Measurements from ENCODE around the gene RAB26.
"Not testable (repeated sequence)": the region's sequence is repeated elsewhere in the genome, so short reads cannot be mapped to it uniquely, and the experiment has no call there.

Gene RAB26

GRCh38 chr16:2195322-2196161 lies 47.1 kb downstream of the RAB26 start:
- no peak for DNase-seq (ENCODE audit: low read depth in 2 of 3, low spot score in 1 of 3)

DNA sequence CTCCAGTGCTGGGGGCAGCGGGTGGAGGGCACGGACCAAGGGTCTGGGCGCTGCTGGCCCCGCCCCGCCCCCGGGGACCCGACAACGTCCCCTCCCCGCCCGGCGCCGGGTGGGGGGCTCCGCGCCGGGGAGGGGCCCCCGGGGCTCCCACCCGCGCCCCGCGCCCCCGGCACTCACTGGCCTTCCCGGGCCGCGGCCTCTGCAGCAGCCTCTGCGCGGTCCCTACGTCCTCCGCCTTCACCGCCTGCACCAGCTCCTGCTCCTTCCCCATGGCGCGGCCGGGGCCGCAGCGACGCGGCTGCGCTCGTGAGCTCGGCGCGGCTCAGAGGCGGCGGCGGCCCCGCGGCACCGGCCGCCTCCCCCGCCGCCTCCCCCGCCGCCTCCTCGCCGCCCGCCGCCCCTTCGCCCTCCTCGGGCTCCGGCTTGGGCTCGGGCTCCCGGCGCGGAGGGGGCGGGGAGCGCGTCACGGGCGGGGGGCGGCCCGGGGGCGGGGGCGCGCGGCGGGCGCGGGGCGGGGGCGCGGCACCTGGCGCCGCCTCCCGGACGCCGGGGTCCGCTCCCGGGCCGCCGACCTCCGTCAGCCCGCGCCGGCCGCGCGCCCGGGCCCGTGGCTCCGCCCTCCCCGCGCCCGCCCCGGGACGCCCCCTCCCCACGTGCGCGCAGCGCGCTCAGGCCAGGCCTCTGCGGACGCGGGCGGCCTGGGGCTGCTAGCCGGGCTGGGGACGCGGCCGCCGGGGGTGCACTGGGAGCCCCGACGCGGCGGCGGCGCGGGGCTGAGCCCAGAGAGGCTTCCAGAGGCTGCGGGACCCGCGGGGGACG lies 47.9 kb downstream of the RAB26 start, which contains the start of gene CASKIN1:
Gene CASKIN1 (minus strand): TSS at position 444 of the 819 bp plus-strand sequence. CDS start 173 bp downstream, at position 271.
- no peak for DNase-seq (ENCODE audit: low read depth in 2 of 3, low spot score in 1 of 3)

DNA sequence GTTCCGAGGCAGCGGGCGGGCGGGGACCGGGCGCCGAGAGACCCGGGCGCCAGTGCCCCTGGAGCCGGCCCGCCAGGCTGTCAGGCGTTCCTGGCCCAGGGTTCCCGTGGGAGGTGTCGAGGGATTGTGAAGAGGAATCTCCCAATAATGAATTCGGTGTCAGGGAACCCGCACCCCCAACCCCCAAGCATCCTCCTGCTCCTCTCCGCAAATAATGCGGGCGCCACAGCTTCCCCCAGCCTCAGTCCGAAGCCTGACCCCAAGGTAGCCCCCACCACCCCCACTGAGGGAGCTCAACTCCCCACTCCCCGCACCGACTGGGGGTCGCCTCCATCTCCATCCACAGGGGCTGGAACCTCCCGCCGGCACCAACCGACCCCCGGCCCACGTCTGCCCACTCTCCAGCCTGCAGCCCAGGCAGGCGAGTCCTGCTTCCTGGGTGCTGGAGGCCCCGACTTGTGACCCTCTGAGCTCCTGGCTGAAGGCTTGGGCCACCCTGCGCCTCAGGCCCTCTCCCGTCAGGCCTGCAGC lies 48.6 kb downstream of the RAB26 start:
- DNase-seq (ENCODE audit: low read depth in 2 of 3, low spot score in 1 of 3): no peak

GRCh38 chr16:2197765-2198164 lies 49.3 kb downstream of the RAB26 start:
- no peak for DNase-seq (ENCODE audit: low read depth in 2 of 3, low spot score in 1 of 3)

- DNase-seq (ENCODE audit: low read depth in 2 of 3, low spot score in 1 of 3): no peak
Observed at GRCh38 chr16:2198283-2198682, 49.9 kb downstream of the RAB26 start.

DNA sequence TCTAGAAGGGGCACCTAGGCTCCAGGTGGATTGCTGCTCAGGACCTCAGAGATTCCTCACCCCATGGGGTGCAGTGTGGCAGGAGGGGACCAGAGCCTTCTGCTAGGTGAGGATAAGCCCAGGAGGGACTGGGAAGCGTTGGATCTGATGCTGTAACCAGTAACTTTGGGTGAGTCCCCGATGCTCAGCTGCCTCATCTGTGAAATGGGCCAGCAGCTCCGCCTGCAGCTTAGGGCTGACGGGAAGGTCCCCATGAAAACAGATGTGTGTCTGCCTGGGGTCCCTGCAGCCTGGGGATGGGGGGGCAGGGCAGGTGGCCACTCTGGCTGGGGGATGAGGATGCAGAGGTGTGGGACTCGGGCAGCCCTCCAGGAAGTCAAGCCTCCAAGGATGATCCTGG lies 50.7 kb downstream of the RAB26 start:
- DNase-seq (ENCODE audit: low read depth in 2 of 3, low spot score in 1 of 3): no peak

DNA sequence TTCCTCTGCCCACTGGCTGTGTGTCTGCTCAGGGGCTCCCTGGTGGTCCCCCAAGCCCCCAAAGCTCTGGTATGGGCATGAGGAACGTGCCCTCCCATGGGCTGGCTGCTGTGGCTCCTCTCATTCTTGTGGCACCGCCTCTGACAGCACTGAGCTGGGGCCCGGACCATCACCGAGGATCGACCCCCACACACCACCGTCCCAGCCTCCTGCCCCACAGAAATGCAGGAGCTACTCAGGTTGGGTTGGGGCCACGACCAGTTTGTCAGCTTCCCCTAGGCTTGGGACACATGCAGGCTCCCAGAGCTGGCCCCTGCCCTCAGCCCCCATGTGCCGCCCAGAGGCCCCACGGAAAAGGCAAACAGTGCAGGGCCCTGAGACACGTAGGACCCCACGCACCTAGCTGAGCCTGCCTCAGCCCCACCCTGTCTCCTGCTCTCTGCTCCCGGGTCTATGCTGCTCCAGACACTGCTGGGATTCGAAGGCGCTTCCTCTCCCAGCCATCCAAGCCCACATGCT lies 51.3 kb downstream of the RAB26 start:
- no peak for DNase-seq (ENCODE audit: low read depth in 2 of 3, low spot score in 1 of 3)

DNA sequence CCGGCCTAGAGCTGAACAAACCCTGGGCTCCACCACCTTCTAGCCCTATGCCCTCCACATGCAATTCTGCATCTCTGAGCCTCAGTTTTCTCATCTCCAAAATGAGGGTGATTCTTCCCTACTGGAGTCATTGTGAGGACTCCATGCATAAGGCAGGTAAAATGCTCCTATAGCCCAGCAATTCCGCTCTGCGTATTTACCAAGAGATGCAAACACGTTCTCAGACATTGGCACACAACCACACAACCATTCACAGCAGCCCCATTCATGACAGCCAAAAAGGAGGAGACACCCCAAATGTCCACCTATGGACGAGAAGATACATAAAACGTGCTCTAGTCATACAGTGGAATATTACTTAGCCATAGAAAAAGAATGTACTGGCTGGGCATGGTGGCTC lies 51.9 kb downstream of the RAB26 start:
- no peak for DNase-seq (ENCODE audit: low read depth in 2 of 3, low spot score in 1 of 3)

DNA sequence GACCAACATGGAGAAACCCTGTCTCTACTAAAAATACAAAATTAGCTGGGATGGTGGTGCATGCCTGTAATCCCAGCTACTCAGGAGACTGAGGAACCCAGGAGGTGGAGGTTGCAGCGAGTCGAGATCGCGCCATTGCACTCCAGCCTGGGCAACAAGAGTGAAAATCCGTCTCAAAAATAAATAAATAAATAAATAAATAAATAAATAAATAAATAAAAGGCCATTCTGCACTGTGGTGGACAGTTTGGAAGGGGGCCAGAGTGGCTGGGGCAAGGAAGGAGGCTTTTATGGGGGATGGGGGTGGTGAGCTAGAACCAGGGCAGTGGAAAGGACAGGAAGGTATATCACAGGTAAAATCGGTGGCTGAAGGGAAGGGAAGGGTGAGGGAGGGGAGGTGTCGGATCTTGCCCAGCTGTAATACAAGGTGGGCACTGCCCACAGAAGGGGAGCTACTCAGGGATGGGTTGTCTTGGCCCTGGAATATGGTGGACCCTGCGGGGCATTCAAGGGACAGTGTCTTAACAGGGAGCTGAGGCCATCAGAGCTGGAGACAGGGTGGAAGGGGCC lies 54.8 kb downstream of the RAB26 start:
- not testable (repeated sequence) for DNase-seq (ENCODE audit: low read depth in 2 of 3, low spot score in 1 of 3)

Data from stimulated activated CD4-positive, alpha-beta T cell treated with anti-CD3 and anti-CD28 coated beads, Interleukin-12 subunit alpha, Interleukin-12 subunit beta, amount 100 ng/mL, for 48 hours (primary cell).